SK-N-SH (cell line): ENCODE results near the gene PFKL. TPM values are rescaled to one million over a fixed set of nuclear protein-coding genes. Genes with fewer than 3 reads are reported as not detected.

Source experiments
- CTCF ChIA-PET: fragments of 300-600, 350-600 bp; formaldehyde crosslinking; extraction: SDS; loops from one replicate; lab custom pipeline; 2021; lab: Yijun Ruan, JAX
- POLR2A ChIA-PET: fragments of 350-600 bp; sonication (Branson Sonifier 250); formaldehyde crosslinking; extraction: SDS; loops from one replicate; lab custom pipeline; 2020; ENCODE audit warnings: antibody characterized with exemption, inconsistent platforms; lab: Yijun Ruan, JAX
- DNase-seq: peaks from one replicate; pipeline ENCODE4 v3.0.0; 2012
- H2AFZ ChIP-seq: fragments of 200-600 bp; sonication (generic); 2 replicates; pipeline ENCODE4 v1.8.1; 2016; ENCODE audit warnings: antibody characterized with exemption, mild to moderate bottlenecking, low read depth
- H3F3A ChIP-seq: fragments of 200-600 bp; sonication (generic); replicated peaks from 2 replicates; pipeline ENCODE3; 2016; ENCODE audit warnings: antibody characterized with exemption, mild to moderate bottlenecking; ENCODE audit not compliant: insufficient read depth
- H3K27ac ChIP-seq, 2 experiments: fragments of 200-500 bp in 1 of 2; fragments of 200-600 bp in 1 of 2; sonication (Bioruptor generic) in 1 of 2; sonication (generic), shearing (Covaris generic) in 1 of 2; 2 replicates each; pipeline versions ENCODE4 v1.5.1 to v1.6.1; 2014 to 2016; ENCODE audit warnings: low read depth in 2 of 2, inconsistent platforms in 1 of 2, low read length in 1 of 2, mild to moderate bottlenecking in 1 of 2, mixed read lengths in 1 of 2
- H3K27me3 ChIP-seq: fragments of 200-600 bp; sonication (generic), shearing (Covaris generic); 2 replicates; pipeline ENCODE4 v1.6.1; 2016; ENCODE audit warnings: mixed run types; ENCODE audit not compliant: insufficient read depth
- H3K36me3 ChIP-seq, 2 experiments: fragments of 200-500 bp in 1 of 2; fragments of 200-600 bp in 1 of 2; sonication (Bioruptor generic) in 1 of 2; sonication (generic) in 1 of 2; replicated peaks in 1 of 2; 2 replicates each; pipeline versions ENCODE3 to v1.5.1; 2014 to 2016; ENCODE audit warnings: low read length in 1 of 2, mild to moderate bottlenecking in 1 of 2; ENCODE audit not compliant: insufficient read depth in 2 of 2, control insufficient read depth in 1 of 2
- H3K4me1 ChIP-seq, 2 experiments: fragments of 200-500 bp in 1 of 2; fragments of 200-600 bp in 1 of 2; sonication (Bioruptor generic) in 1 of 2; sonication (generic), shearing (Covaris generic) in 1 of 2; 2 replicates each; pipeline versions ENCODE4 v1.5.1 to v1.6.1; 2014 to 2016; ENCODE audit warnings: low read depth in 1 of 2, low read length in 1 of 2, mixed run types in 1 of 2; ENCODE audit not compliant: insufficient read depth in 2 of 2, control insufficient read depth in 1 of 2
- H3K4me2 ChIP-seq: fragments of 200-600 bp; sonication (generic), shearing (Covaris generic); 2 replicates; pipeline ENCODE4 v1.6.1; 2017; ENCODE audit warnings: mixed run types
- H3K4me3 ChIP-seq, 2 experiments: fragments of 200-500 bp in 1 of 2; fragments of 200-600 bp in 1 of 2; sonication (Bioruptor generic) in 1 of 2; sonication (generic), shearing (Covaris generic) in 1 of 2; 2 replicates each; pipeline versions ENCODE4 v1.5.1 to v1.8.1; 2014 to 2016; ENCODE audit warnings: low read depth in 2 of 2, inconsistent platforms in 1 of 2, low read length in 1 of 2, mild to moderate bottlenecking in 1 of 2, mixed read lengths in 1 of 2, moderate library complexity in 1 of 2
- H3K79me2 ChIP-seq: fragments of 200-600 bp; sonication (generic); 2 replicates; pipeline ENCODE4 v1.8.1; 2017; ENCODE audit warnings: mild to moderate bottlenecking; ENCODE audit not compliant: insufficient read depth
- H3K9ac ChIP-seq: fragments of 200-600 bp; sonication (generic); 2 replicates; pipeline ENCODE4 v1.6.1; 2017; ENCODE audit warnings: mixed run types
- H3K9me2 ChIP-seq: fragments of 200-600 bp; sonication (generic); 2 replicates; pipeline ENCODE4 v1.6.1; 2017; ENCODE audit warnings: mixed run types
- H3K9me3 ChIP-seq: fragments of 200-600 bp; sonication (generic); 2 replicates; pipeline ENCODE4 v1.6.1; 2017; ENCODE audit warnings: mixed run types, mild to moderate bottlenecking, moderate library complexity
- H4K20me1 ChIP-seq: fragments of 200-600 bp; sonication (generic); 2 replicates; pipeline ENCODE4 v1.6.1; 2017; ENCODE audit warnings: mild to moderate bottlenecking, mixed run types; ENCODE audit not compliant: insufficient read depth
- EZH2phosphoT487 ChIP-seq: fragments of 200-600 bp; sonication (generic); IDR thresholded peaks from 2 replicates; pipeline ENCODE4 v1.6.1; 2017; ENCODE audit warnings: low read depth, mixed run types, mild to moderate bottlenecking, antibody characterized with exemption, moderate library complexity, borderline replicate concordance
- FOXM1 ChIP-seq: IDR thresholded peaks from 2 replicates; pipeline ENCODE4 v1.4.0; 2012; ENCODE audit warnings: low read depth, mild to moderate bottlenecking
- GABPA ChIP-seq: IDR thresholded peaks from 2 replicates; pipeline ENCODE4 v1.4.0; 2012; ENCODE audit warnings: low read depth, mild to moderate bottlenecking
- GATA2 ChIP-seq: sonication (generic); formaldehyde crosslinking; IDR thresholded peaks from 2 replicates; pipeline ENCODE4 v1.5.0; 2020; ENCODE audit warnings: mild to moderate bottlenecking, missing genetic modification reagents
- JUND ChIP-seq: IDR thresholded peaks from 2 replicates; pipeline ENCODE4 v1.4.0; 2012
- RCOR1 ChIP-seq: fragments of 150-350 bp; IDR thresholded peaks from 2 replicates; pipeline ENCODE4 v1.6.1; 2017; ENCODE audit warnings: antibody characterized with exemption, low read length
- RXRA ChIP-seq: IDR thresholded peaks from 2 replicates; pipeline ENCODE4 v1.4.0; 2012; ENCODE audit warnings: low read depth, mild to moderate bottlenecking, borderline replicate concordance
- SMC3 ChIP-seq: IDR thresholded peaks from 2 replicates; pipeline ENCODE4 v1.6.1; 2012; ENCODE audit warnings: low read depth, low read length, improper control_type of control experiment
- TAF1 ChIP-seq: IDR thresholded peaks from 2 replicates; pipeline ENCODE4 v1.6.1; 2012; ENCODE audit warnings: low read depth, mild to moderate bottlenecking, low read length, moderate library complexity, borderline replicate concordance
- TCF12 ChIP-seq: IDR thresholded peaks from 2 replicates; pipeline ENCODE4 v1.4.0; 2012
- TEAD4 ChIP-seq: IDR thresholded peaks from 2 replicates; pipeline ENCODE4 v1.4.0; 2012; ENCODE audit warnings: mild to moderate bottlenecking, borderline replicate concordance; ENCODE audit not compliant: insufficient read depth
- YY1 ChIP-seq: IDR thresholded peaks from 2 replicates; pipeline ENCODE4 v1.4.0; 2012; ENCODE audit warnings: low read depth, mild to moderate bottlenecking
- WGBS: methylation state at CpG from one replicate; pipeline ENCODE4 v1.1.6; 2017; ENCODE audit warnings: low lambda C conversion rate; 5-methylcytosine and 5-hydroxymethylcytosine counted together
- polyA plus RNA-seq, 3 experiments: library from polyadenylated mRNA; depleted of rRNA; stranded (reverse); fragments of >200 nt; gene quantifications; 2 replicates each; pipeline ENCODE4 v1.2.3, GENCODE V29; 2012
- TF ChIP-seq, protein P1 (sequence below): IDR thresholded peaks from 2 replicates; pipeline ENCODE4 v1.6.1; 2012; ENCODE audit warnings: mild to moderate bottlenecking, low read depth, low read length, moderate library complexity
- TF ChIP-seq, protein P2 (sequence below): IDR thresholded peaks from 2 replicates; pipeline ENCODE4; 2012
- TF ChIP-seq, protein P3 (sequence below): IDR thresholded peaks from 2 replicates; pipeline ENCODE4 v1.4.0; 2012; ENCODE audit warnings: low read depth
- TF ChIP-seq, protein P4 (sequence below): IDR thresholded peaks from 2 replicates; pipeline ENCODE4 v1.4.0; 2012; ENCODE audit warnings: low read depth, borderline replicate concordance
- TF ChIP-seq, protein P5 (sequence below): fragments of 150-350 bp; IDR thresholded peaks from 2 replicates; pipeline ENCODE4 v1.6.1; 2016; ENCODE audit warnings: mild to moderate bottlenecking, low read depth, low read length

The PFKL gene
- polyA plus RNA-seq, 1 of the 3 experiments (the other 2 are of a cell fraction): 118 TPM

DNA sequence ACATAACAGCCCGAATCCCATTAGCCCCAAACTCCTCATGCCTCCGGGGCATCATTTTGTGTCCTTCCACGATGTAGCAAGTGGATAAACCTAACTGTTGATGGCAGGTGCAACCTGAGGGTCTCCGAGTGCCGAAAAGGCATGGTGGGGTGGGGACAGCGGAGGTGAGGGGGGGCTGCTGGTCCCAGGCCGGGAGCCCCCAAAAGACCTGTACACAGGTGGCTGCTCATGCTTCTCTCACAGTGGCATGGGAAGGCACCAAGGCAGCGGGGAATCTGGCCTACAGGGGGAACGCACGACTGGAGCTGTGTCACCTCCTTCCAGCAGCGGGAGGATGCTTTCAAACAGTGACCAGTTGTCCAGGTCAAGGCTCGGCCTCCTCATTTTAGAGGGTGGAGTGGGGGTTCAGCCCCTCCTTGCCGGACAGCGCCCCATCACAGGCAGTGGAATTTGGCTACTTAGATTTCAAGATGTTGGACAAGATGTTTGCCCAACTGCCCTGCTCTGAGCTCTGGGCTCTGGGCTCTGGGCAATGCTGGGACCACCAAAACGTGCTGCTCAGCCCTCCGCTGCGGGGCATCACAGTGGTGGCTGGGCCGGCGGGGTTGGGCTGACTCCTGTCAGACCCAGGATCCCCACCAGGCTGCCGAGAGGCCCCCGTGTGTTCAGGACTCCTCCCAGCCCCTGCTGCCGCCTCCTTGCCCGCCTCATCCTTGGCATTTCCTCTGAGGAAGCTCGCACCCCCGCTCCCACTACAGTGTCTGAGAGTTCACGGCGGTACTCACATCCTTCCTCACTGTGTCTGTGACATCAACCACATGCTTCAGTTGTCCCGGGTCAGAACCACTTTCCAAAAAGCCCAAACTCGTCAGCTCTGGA is 45.8 kb upstream of the PFKL start:
- no peak overlapping the region for H2AFZ ChIP-seq
- H3K4me2 ChIP-seq: no peak overlapping the region
- no peaks in the 10 kb centered on the region for H3F3A ChIP-seq
- no peaks in the 10 kb centered on the region for H3K9me3 ChIP-seq
- TF ChIP-seq RXRA: no peak
- TF ChIP-seq, protein P1, sequence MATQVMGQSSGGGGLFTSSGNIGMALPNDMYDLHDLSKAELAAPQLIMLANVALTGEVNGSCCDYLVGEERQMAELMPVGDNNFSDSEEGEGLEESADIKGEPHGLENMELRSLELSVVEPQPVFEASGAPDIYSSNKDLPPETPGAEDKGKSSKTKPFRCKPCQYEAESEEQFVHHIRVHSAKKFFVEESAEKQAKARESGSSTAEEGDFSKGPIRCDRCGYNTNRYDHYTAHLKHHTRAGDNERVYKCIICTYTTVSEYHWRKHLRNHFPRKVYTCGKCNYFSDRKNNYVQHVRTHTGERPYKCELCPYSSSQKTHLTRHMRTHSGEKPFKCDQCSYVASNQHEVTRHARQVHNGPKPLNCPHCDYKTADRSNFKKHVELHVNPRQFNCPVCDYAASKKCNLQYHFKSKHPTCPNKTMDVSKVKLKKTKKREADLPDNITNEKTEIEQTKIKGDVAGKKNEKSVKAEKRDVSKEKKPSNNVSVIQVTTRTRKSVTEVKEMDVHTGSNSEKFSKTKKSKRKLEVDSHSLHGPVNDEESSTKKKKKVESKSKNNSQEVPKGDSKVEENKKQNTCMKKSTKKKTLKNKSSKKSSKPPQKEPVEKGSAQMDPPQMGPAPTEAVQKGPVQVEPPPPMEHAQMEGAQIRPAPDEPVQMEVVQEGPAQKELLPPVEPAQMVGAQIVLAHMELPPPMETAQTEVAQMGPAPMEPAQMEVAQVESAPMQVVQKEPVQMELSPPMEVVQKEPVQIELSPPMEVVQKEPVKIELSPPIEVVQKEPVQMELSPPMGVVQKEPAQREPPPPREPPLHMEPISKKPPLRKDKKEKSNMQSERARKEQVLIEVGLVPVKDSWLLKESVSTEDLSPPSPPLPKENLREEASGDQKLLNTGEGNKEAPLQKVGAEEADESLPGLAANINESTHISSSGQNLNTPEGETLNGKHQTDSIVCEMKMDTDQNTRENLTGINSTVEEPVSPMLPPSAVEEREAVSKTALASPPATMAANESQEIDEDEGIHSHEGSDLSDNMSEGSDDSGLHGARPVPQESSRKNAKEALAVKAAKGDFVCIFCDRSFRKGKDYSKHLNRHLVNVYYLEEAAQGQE: peak; percentile 63; the same call in 1 of the 2 replicates
- TF ChIP-seq, protein P2, sequence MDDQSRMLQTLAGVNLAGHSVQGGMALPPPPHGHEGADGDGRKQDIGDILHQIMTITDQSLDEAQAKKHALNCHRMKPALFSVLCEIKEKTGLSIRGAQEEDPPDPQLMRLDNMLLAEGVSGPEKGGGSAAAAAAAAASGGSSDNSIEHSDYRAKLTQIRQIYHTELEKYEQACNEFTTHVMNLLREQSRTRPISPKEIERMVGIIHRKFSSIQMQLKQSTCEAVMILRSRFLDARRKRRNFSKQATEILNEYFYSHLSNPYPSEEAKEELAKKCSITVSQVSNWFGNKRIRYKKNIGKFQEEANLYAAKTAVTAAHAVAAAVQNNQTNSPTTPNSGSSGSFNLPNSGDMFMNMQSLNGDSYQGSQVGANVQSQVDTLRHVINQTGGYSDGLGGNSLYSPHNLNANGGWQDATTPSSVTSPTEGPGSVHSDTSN: no peak
- TF ChIP-seq JUND: no peak
- TF ChIP-seq, protein P3, sequence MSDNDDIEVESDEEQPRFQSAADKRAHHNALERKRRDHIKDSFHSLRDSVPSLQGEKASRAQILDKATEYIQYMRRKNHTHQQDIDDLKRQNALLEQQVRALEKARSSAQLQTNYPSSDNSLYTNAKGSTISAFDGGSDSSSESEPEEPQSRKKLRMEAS: no peak
- H3K4me1 ChIP-seq: no peaks in the 10 kb centered on the region
- H3K9me2 ChIP-seq: no peaks in the 10 kb centered on the region
- no peaks in the 10 kb centered on the region for H3K36me3 ChIP-seq
- CTCF ChIA-PET: no interaction called here
- POLR2A ChIA-PET: no interaction called here
- H3K79me2 ChIP-seq: no peaks in the 10 kb centered on the region
- no peak overlapping the region for H3K9ac ChIP-seq
- no peak overlapping the region for H3K27ac ChIP-seq
- 48% methylated on average over 12 of the region's 29 CpGs for WGBS
- no peak overlapping the region for H3K4me3 ChIP-seq
- no peak for DNase-seq
- H4K20me1 ChIP-seq: no peaks in the 10 kb centered on the region
- H3K27me3 ChIP-seq: no peaks in the 10 kb centered on the region

DNA sequence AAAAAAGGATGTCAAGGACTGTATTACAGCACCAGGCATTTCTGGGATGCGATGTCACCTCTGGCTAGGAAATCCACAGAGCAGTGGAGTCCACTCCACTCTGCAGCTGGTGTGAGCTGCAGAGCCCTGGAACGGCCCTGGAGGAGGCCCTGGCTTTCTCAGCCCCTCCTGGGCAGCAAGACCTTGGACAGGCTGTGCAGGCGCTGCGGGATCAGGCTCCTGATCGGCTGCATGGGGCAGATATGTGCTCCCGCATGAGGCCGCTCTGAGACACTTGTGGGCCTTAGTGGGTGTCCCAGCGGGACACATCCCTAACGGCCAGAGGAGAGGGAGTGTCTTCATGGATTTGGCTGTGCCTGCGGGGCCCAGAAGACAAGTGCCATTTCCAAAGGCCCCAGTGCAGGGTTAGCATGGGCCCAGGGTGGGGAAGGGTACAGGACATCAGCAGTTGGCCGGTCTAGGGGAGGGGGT is 44.3 kb upstream of the PFKL start:
- Histone ChIP-seq H3K4me1 (no peaks in the 10 kb centered on the region), H3K9me2 (no peaks in the 10 kb centered on the region), H3K4me2 (no peak overlapping the region), H3K4me3 (no peak overlapping the region), H2AFZ (no peak overlapping the region), H3K79me2 (no peaks in the 10 kb centered on the region), H3K27me3 (no peaks in the 10 kb centered on the region), H3K27ac (no peak overlapping the region), H3K9me3 (no peaks in the 10 kb centered on the region), H3F3A (no peaks in the 10 kb centered on the region), H3K9ac (no peak overlapping the region), H3K36me3 (no peaks in the 10 kb centered on the region), H4K20me1 (no peaks in the 10 kb centered on the region)
- POLR2A ChIA-PET: interaction anchor here (0.6 kb wide), 1 partner anchor 568 kb away, joined by 4 read pairs; no protein-coding TSS in a partner anchor
- 81% methylated on average over 5 of the region's 11 CpGs for WGBS
- no peak for DNase-seq
- CTCF ChIA-PET: no interaction called here
- no peak for TF ChIP-seq RCOR1
- TF ChIP-seq FOXM1: no peak
- TF ChIP-seq YY1: no peak
- TF ChIP-seq EZH2phosphoT487: no peak
- no peak for TF ChIP-seq TAF1
- TF ChIP-seq GATA2 (CRISPR knock-in tag): no peak
- no peak for TF ChIP-seq RXRA
- TF ChIP-seq TCF12: no peak
- TF ChIP-seq TEAD4: no peak
- TF ChIP-seq JUND: no peak
- TF ChIP-seq, protein P4, sequence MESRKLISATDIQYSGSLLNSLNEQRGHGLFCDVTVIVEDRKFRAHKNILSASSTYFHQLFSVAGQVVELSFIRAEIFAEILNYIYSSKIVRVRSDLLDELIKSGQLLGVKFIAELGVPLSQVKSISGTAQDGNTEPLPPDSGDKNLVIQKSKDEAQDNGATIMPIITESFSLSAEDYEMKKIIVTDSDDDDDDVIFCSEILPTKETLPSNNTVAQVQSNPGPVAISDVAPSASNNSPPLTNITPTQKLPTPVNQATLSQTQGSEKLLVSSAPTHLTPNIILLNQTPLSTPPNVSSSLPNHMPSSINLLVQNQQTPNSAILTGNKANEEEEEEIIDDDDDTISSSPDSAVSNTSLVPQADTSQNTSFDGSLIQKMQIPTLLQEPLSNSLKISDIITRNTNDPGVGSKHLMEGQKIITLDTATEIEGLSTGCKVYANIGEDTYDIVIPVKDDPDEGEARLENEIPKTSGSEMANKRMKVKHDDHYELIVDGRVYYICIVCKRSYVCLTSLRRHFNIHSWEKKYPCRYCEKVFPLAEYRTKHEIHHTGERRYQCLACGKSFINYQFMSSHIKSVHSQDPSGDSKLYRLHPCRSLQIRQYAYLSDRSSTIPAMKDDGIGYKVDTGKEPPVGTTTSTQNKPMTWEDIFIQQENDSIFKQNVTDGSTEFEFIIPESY: no peak
- TF ChIP-seq GABPA: no peak
- TF ChIP-seq, protein P5, sequence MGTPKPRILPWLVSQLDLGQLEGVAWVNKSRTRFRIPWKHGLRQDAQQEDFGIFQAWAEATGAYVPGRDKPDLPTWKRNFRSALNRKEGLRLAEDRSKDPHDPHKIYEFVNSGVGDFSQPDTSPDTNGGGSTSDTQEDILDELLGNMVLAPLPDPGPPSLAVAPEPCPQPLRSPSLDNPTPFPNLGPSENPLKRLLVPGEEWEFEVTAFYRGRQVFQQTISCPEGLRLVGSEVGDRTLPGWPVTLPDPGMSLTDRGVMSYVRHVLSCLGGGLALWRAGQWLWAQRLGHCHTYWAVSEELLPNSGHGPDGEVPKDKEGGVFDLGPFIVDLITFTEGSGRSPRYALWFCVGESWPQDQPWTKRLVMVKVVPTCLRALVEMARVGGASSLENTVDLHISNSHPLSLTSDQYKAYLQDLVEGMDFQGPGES: no peak
- TF ChIP-seq SMC3: no peak
